ENCODE results near the gene FGF2. TPM values are rescaled to one million over a fixed set of nuclear protein-coding genes. Genes with fewer than 3 reads are reported as not detected.

FGF2 gene
- total RNA-seq, 4 donors from 2014 or later, result 27.0 to 46.4 (median 32.1) TPM

GRCh38 chr4:122884499-122884898 lies 57.9 kb downstream of the FGF2 start:
- WGBS, result 69% methylated on average over 1 of the region's 1 CpG
- H3K27ac ChIP-seq (replicated peaks in 1 of 4), result no peak overlapping the region
- intact Hi-C loops (cut with DNase I), result no loop called here
- H3K9me3 ChIP-seq, result no peaks in the 10 kb centered on the region
- H3K36me3 ChIP-seq, result peaks cover 0 to 22% (median 11%) of the 10 kb centered on the region in 4 donors
- peaks cover 0 to 11% (median 4%) of the 10 kb centered on the region in 4 donors for H3K4me1 ChIP-seq
- TF ChIP-seq CTCF (IDR thresholded peaks at IDR 0.05) (no peak), EP300 (IDR thresholded peaks at IDR 0.05) (no peak), POLR2AphosphoS5 (IDR thresholded peaks at IDR 0.05) (no peak), POLR2A (IDR thresholded peaks at IDR 0.05; ENCODE audit: low read depth) (no peak)
- H3K27me3 ChIP-seq, result no peaks in the 10 kb centered on the region
- no peak for DNase-seq (ENCODE audit: extremely low spot score)
- no peak overlapping the region for H3K4me3 ChIP-seq

- H3K27me3 ChIP-seq, result no peaks in the 10 kb centered on the region
- no peak for DNase-seq (ENCODE audit: extremely low spot score)
- no peak overlapping the region for H3K4me3 ChIP-seq
- 69% methylated on average over 1 of the region's 1 CpG for WGBS
- intact Hi-C loops (cut with DNase I), result no loop called here
- no peak overlapping the region for H3K27ac ChIP-seq (replicated peaks in 1 of 4)
- H3K36me3 ChIP-seq, result peaks cover 0 to 31% (median 14%) of the 10 kb centered on the region in 4 donors
- H3K9me3 ChIP-seq, result no peaks in the 10 kb centered on the region
- TF ChIP-seq CTCF (IDR thresholded peaks at IDR 0.05), result no peak
- TF ChIP-seq POLR2A (IDR thresholded peaks at IDR 0.05; ENCODE audit: low read depth), result no peak
- TF ChIP-seq EP300 (IDR thresholded peaks at IDR 0.05), result no peak
- peaks cover 0 to 16% (median 9%) of the 10 kb centered on the region in 4 donors for H3K4me1 ChIP-seq
These were observed 63.1 kb downstream of the FGF2 start for GRCh38 chr4:122889726-122890125.

- DNase-seq (ENCODE audit: extremely low spot score), result no peak
- TF ChIP-seq POLR2AphosphoS5 (IDR thresholded peaks at IDR 0.05) (no peak), POLR2A (IDR thresholded peaks at IDR 0.05; ENCODE audit: low read depth) (no peak), EP300 (IDR thresholded peaks at IDR 0.05) (no peak), CTCF (IDR thresholded peaks at IDR 0.05) (no peak)
- intact Hi-C loops (cut with DNase I), result no loop called here
- Histone ChIP-seq H3K4me3 (no peak overlapping the region), H3K36me3 (peaks cover 0 to 31% (median 14%) of the 10 kb centered on the region in 4 donors), H3K9me3 (no peaks in the 10 kb centered on the region), H3K4me1 (peaks cover 0 to 16% (median 9%) of the 10 kb centered on the region in 4 donors), H3K27ac (replicated peaks in 1 of 4) (no peak overlapping the region), H3K27me3 (no peaks in the 10 kb centered on the region)
- 79% methylated on average over 2 of the region's 2 CpGs for WGBS
These were observed 63.6 kb downstream of the FGF2 start for GRCh38 chr4:122890147-122890795.

- no peak for DNase-seq (ENCODE audit: extremely low spot score)
- H3K27me3 ChIP-seq, result no peaks in the 10 kb centered on the region
- H3K4me1 ChIP-seq, result peaks cover 0 to 38% (median 20%) of the 10 kb centered on the region in 4 donors
- TF ChIP-seq POLR2AphosphoS5 (IDR thresholded peaks at IDR 0.05) (no peak), CTCF (IDR thresholded peaks at IDR 0.05) (no peak), EP300 (IDR thresholded peaks at IDR 0.05) (no peak), POLR2A (IDR thresholded peaks at IDR 0.05; ENCODE audit: low read depth) (no peak)
- no peaks in the 10 kb centered on the region for H3K9me3 ChIP-seq
- H3K4me3 ChIP-seq, result no peak overlapping the region
- 89% methylated on average over 3 of the region's 3 CpGs for WGBS
- H3K27ac ChIP-seq (replicated peaks in 1 of 4), result no peak overlapping the region
- H3K36me3 ChIP-seq, result peaks cover 0 to 22% (median 12%) of the 10 kb centered on the region in 4 donors
- intact Hi-C loops (cut with DNase I), result no loop called here
These were observed 68.2 kb downstream of the FGF2 start for GRCh38 chr4:122894827-122895226.
